ENCODE data around the gene POMT2.

The POMT2 gene

GRCh38 chr14:77279719-77280118, 41.0 kb downstream of the POMT2 start:
- TF ChIP-seq SIN3A (IDR thresholded peaks at IDR 0.05; ENCODE audit: borderline replicate concordance, insufficient read depth, low read length) (no peak), FOXP2 (optimal IDR thresholded peaks at IDR 0.05; ENCODE audit: borderline replicate concordance, extremely low read depth, extremely low read length, insufficient read depth) (no peak), TAF1 (IDR thresholded peaks at IDR 0.05; ENCODE audit: borderline replicate concordance, insufficient read depth, low read length) (no peak), POLR2AphosphoS5 (IDR thresholded peaks at IDR 0.05; ENCODE audit: low read depth, low read length) (no peak), REST (IDR thresholded peaks at IDR 0.05; ENCODE audit: insufficient read depth in 1 of 2, low read depth in 2 of 2, low read length in 2 of 2) (no peak)

- TF ChIP-seq TAF1 (IDR thresholded peaks at IDR 0.05; ENCODE audit: borderline replicate concordance, insufficient read depth, low read length): no peak
- no peak for TF ChIP-seq POLR2AphosphoS5 (IDR thresholded peaks at IDR 0.05; ENCODE audit: low read depth, low read length)
- TF ChIP-seq SIN3A (IDR thresholded peaks at IDR 0.05; ENCODE audit: borderline replicate concordance, insufficient read depth, low read length): no peak
- TF ChIP-seq REST (IDR thresholded peaks at IDR 0.05; ENCODE audit: insufficient read depth in 1 of 2, low read depth in 2 of 2, low read length in 2 of 2): no peak
- TF ChIP-seq FOXP2 (optimal IDR thresholded peaks at IDR 0.05; ENCODE audit: borderline replicate concordance, extremely low read depth, extremely low read length, insufficient read depth): no peak
These were observed 42.0 kb downstream of the POMT2 start for GRCh38 chr14:77278461-77279230.

GRCh38 chr14:77276959-77277358, 43.7 kb downstream of the POMT2 start:
- TF ChIP-seq FOXP2 (optimal IDR thresholded peaks at IDR 0.05; ENCODE audit: borderline replicate concordance, extremely low read depth, extremely low read length, insufficient read depth) (no peak), TAF1 (IDR thresholded peaks at IDR 0.05; ENCODE audit: borderline replicate concordance, insufficient read depth, low read length) (no peak), POLR2AphosphoS5 (IDR thresholded peaks at IDR 0.05; ENCODE audit: low read depth, low read length) (no peak), REST (IDR thresholded peaks at IDR 0.05; ENCODE audit: insufficient read depth in 1 of 2, low read depth in 2 of 2, low read length in 2 of 2) (no peak), SIN3A (IDR thresholded peaks at IDR 0.05; ENCODE audit: borderline replicate concordance, insufficient read depth, low read length) (no peak)

- TF ChIP-seq TAF1 (IDR thresholded peaks at IDR 0.05; ENCODE audit: borderline replicate concordance, insufficient read depth, low read length) (no peak), REST (IDR thresholded peaks at IDR 0.05; ENCODE audit: insufficient read depth in 1 of 2, low read depth in 2 of 2, low read length in 2 of 2) (no peak), SIN3A (IDR thresholded peaks at IDR 0.05; ENCODE audit: borderline replicate concordance, insufficient read depth, low read length) (no peak), POLR2AphosphoS5 (IDR thresholded peaks at IDR 0.05; ENCODE audit: low read depth, low read length) (no peak), FOXP2 (optimal IDR thresholded peaks at IDR 0.05; ENCODE audit: borderline replicate concordance, extremely low read depth, extremely low read length, insufficient read depth) (no peak)
These were observed 44.3 kb downstream of the POMT2 start for GRCh38 chr14:77276295-77276935.

All from PFSK-1 (cell line).